Measurements from ENCODE around the gene DCP2.

The DCP2 gene

DNA sequence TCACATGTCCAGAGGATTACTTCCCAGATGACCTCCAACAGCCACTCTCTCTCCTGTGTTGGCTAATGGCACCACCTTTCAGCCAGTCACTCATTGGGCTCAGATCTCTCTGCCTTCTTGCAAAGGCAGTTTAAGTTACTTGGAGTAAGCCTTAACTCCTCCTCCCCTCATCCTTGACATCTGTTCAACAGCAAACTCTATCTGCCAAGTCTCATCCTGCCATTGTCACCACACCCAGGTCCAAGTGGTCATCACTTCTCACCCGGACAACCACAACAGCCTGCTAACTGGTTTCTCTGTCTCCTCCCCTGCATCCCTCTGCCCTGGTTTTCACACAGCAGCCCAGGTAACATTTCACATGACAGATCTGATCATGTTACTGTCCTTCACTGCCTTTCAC, 58.5 kb downstream of the DCP2 start:
- H3K4me1 Mint-ChIP-seq = peaks cover 42% of the 10 kb centered on the region
- H3K27ac Mint-ChIP-seq = peak overlapping the region; percentile 33
- H3K4me3 Mint-ChIP-seq = no peak overlapping the region
- TF ChIP-seq, protein P1, sequence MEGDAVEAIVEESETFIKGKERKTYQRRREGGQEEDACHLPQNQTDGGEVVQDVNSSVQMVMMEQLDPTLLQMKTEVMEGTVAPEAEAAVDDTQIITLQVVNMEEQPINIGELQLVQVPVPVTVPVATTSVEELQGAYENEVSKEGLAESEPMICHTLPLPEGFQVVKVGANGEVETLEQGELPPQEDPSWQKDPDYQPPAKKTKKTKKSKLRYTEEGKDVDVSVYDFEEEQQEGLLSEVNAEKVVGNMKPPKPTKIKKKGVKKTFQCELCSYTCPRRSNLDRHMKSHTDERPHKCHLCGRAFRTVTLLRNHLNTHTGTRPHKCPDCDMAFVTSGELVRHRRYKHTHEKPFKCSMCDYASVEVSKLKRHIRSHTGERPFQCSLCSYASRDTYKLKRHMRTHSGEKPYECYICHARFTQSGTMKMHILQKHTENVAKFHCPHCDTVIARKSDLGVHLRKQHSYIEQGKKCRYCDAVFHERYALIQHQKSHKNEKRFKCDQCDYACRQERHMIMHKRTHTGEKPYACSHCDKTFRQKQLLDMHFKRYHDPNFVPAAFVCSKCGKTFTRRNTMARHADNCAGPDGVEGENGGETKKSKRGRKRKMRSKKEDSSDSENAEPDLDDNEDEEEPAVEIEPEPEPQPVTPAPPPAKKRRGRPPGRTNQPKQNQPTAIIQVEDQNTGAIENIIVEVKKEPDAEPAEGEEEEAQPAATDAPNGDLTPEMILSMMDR (IDR thresholded peaks at IDR 0.05) = no peak
- no peaks in the 10 kb centered on the region for H3K9me3 Mint-ChIP-seq
- no peaks in the 10 kb centered on the region for H3K27me3 Mint-ChIP-seq (ENCODE audit: low read depth, poor library complexity)
- DNase-seq = no peak
- peaks cover 22% of the 10 kb centered on the region for H3K36me3 Mint-ChIP-seq (ENCODE audit: low read depth)

DNA sequence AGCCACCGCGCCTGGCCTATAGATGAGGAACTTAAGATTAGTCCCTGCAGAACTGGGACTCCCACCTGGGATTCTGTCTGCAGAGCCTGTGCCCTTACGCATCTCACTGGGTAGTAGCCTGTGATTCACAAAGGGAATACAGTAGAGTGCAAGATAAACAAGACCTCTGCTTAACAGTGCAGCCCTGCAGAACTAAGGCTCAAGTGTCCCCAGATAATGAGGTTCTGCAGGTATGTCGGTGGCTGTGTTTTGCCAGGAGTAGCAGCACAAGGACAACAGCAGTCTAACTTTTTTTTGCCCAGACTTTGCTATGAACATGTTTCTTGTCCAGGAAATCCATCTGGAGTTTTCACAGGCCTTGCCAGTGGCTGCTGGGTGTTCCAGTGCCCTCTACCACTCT, 59.7 kb downstream of the DCP2 start:
- H3K36me3 Mint-ChIP-seq (ENCODE audit: low read depth) = peaks cover 15% of the 10 kb centered on the region
- TF ChIP-seq, protein P1 (IDR thresholded peaks at IDR 0.05) = no peak
- no peak for DNase-seq
- H3K4me3 Mint-ChIP-seq = no peak overlapping the region
- no peaks in the 10 kb centered on the region for H3K9me3 Mint-ChIP-seq
- no peak overlapping the region for H3K27ac Mint-ChIP-seq
- peaks cover 45% of the 10 kb centered on the region for H3K4me1 Mint-ChIP-seq
- H3K27me3 Mint-ChIP-seq (ENCODE audit: low read depth, poor library complexity) = no peaks in the 10 kb centered on the region

DNA sequence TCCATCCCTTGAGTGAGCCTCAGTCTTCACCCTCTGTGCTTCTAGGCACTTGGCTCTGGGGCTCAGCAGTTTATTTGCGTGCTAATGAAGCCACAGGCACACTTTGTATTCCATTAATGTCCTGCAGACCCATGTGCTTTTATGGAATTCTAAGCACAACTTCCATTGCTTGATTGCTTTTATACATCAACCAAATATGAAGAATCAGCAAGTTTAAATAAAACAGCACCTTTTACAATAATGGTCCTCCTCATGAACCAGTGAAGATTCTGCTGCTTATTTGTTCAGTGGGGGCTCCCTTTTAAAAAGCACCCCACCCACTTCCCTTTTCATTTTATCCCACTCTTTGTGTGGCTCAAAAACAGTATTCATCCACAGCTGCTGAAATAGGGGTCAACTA, 60.2 kb downstream of the DCP2 start:
- H3K9me3 Mint-ChIP-seq = no peaks in the 10 kb centered on the region
- H3K27me3 Mint-ChIP-seq (ENCODE audit: low read depth, poor library complexity) = no peaks in the 10 kb centered on the region
- peaks cover 18% of the 10 kb centered on the region for H3K36me3 Mint-ChIP-seq (ENCODE audit: low read depth)
- no peak for DNase-seq
- TF ChIP-seq, protein P1 (IDR thresholded peaks at IDR 0.05) = no peak
- H3K4me3 Mint-ChIP-seq = no peak overlapping the region
- H3K27ac Mint-ChIP-seq = no peak overlapping the region
- peaks cover 42% of the 10 kb centered on the region for H3K4me1 Mint-ChIP-seq

DNA sequence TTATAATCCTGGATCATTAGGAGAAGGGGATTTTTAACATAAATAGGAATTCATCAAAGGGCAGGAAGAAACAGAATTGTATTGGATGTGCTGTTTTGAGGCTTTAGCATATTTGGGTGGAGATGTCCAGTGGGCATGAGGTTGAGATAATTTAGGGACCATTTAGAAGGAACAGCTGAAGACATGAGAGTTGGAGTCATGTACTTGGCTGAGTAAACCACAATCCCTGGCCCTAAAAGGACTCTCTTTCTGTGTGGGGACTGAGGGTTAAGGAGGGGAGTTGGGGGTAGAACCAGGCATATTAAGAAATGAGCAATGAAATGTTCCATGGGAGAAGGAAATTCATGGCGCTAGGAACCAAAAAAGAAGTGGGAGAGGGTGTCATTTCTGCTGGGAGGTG, 61.5 kb downstream of the DCP2 start:
- Mint-ChIP-seq H3K4me1 (peaks cover 42% of the 10 kb centered on the region), H3K9me3 (no peaks in the 10 kb centered on the region), H3K27me3 (ENCODE audit: low read depth, poor library complexity) (no peaks in the 10 kb centered on the region), H3K36me3 (ENCODE audit: low read depth) (peaks cover 20% of the 10 kb centered on the region), H3K4me3 (no peak overlapping the region), H3K27ac (no peak overlapping the region)
- DNase-seq = no peak
- TF ChIP-seq, protein P1 (IDR thresholded peaks at IDR 0.05) = no peak

DNA sequence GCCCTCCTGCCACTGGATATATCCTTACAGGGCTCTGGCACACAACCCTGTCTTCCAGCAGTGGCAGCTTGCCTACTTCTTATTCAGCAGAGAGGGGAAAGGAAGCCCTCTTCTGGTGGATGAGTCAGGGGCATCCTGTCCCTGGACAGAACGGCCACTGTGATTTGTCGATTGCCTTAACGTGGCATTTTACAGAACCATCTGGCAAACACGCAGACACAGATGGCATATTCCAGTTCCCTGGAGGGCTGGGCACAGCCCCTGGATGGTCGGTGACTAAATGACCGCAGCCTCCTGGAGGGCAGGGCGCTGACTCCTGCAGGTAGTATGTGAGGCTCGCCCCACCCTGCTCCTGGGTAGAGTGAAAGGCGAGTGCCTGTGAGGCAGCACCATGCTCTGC, 62.1 kb downstream of the DCP2 start:
- peaks cover 20% of the 10 kb centered on the region for H3K36me3 Mint-ChIP-seq (ENCODE audit: low read depth)
- no peak for DNase-seq
- no peak overlapping the region for H3K4me3 Mint-ChIP-seq
- no peaks in the 10 kb centered on the region for H3K27me3 Mint-ChIP-seq (ENCODE audit: low read depth, poor library complexity)
- TF ChIP-seq, protein P1 (IDR thresholded peaks at IDR 0.05) = no peak
- no peak overlapping the region for H3K27ac Mint-ChIP-seq
- H3K4me1 Mint-ChIP-seq = peaks cover 42% of the 10 kb centered on the region
- no peaks in the 10 kb centered on the region for H3K9me3 Mint-ChIP-seq

DNA sequence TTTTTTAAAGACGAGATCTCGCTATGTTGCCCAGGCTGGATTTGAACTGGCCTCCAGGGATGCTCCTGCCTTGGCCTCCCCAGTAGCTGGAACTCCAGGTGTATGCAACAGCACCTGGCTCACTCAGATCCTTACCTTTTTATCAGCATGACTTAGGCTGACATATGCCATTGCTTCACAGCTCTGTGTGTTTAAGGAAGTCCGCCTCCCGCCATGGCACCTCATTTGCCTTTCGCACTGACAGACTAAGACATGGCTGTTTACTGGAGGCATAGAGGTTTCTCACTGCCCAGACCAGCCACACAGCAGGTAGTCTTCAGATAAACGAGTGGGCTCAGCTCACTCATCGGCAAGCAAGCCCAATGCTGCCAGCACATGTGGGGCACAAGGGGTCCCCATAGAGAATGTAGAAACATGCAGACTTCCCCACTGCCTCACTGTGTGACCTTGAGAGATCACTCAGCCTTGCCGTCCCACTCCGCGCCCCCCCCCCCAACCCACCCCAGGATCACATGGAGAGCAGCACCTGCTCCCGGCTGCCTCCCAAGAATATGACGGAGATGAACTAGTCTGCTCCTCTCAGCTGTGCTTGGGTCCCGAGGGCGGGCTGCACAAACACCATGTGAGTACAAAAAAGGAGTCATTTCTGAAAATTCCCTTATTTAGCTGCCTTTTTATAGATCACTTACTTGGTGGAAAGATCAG, 62.8 kb downstream of the DCP2 start:
- no peak for DNase-seq
- Mint-ChIP-seq H3K36me3 (ENCODE audit: low read depth) (peaks cover 24% of the 10 kb centered on the region), H3K27me3 (ENCODE audit: low read depth, poor library complexity) (no peaks in the 10 kb centered on the region), H3K9me3 (no peaks in the 10 kb centered on the region), H3K4me3 (no peak overlapping the region), H3K4me1 (peaks cover 42% of the 10 kb centered on the region), H3K27ac (peak overlapping the region; percentile 97)
- TF ChIP-seq, protein P1 (IDR thresholded peaks at IDR 0.05) = no peak

Data from nephron progenitor cell (in vitro differentiated cells).